Adrenal gland (tissue), 12 donors: ENCODE measurements around the gene DIO2. TPM values are rescaled to one million over a fixed set of nuclear protein-coding genes. Genes with fewer than 3 reads are reported as not detected.

Source experiments
- DNase-seq, 7 donors: peaks; one replicate each; pipeline ENCODE4 v3.0.0-alpha.2; 2019 to 2020
- H3K27ac ChIP-seq, 5 donors: fragments of 200-600 bp; sonication (generic) in 4 of 5; 1 replicate in 3 of 5; 2 replicates in 2 of 5; pipeline versions ENCODE4 v1.5.1 to v1.8.0; 2016 to 2020; ENCODE audit warnings: mild to moderate bottlenecking in 1 of 5
- H3K27me3 ChIP-seq: fragments of 200-600 bp; 2 replicates; pipeline ENCODE4 v1.8.0; 2021
- H3K36me3 ChIP-seq, 2 donors: fragments of 200-600 bp; replicated peaks in 1 of 2; 1 replicate in 1 of 2; 2 replicates in 1 of 2; pipeline versions ENCODE4 v1.5.1 to v1.8.0; 2018 to 2022
- H3K4me1 ChIP-seq, 2 donors: fragments of 200-600 bp; replicated peaks in 1 of 2; 1 replicate in 1 of 2; 2 replicates in 1 of 2; pipeline versions ENCODE4 v1.5.1 to v1.8.0; 2018 to 2021
- H3K4me3 ChIP-seq, 4 donors: fragments of 200-600 bp; sonication (generic) in 3 of 4; one replicate each; pipeline ENCODE4 v1.5.1; 2016 to 2018
- H3K9me3 ChIP-seq, 3 donors: fragments of 200-600 bp; sonication (generic) in 1 of 3; replicated peaks in 1 of 3; 1 replicate in 2 of 3; 2 replicates in 1 of 3; pipeline versions ENCODE4 v1.5.1 to v1.8.0; 2016 to 2021
- POLR2A ChIP-seq, 2 donors: fragments of 450-650 bp; IDR thresholded peaks; one replicate each; pipeline ENCODE4 v1.6.1; 2017; ENCODE audit warnings: antibody characterized with exemption in 2 of 2, mild to moderate bottlenecking in 2 of 2, moderate library complexity in 1 of 2
- WGBS, 4 donors: extraction: QIAGEN DNeasy Blood & Tissue Kit in 2 of 4; methylation state at CpG; one replicate each; pipeline versions ENCODE4 v1.1.5 to v1.1.7; 2013 to 2017; 5-methylcytosine and 5-hydroxymethylcytosine counted together
- intact Hi-C, 2 donors: fragments of 100-400 bp; cut with DNase I; formaldehyde crosslinking; loops; one replicate each; pipeline versions ENCODE4 v1.14.1 to v1.15.0; 2022 to 2023
- polyA plus RNA-seq, 3 donors: library from polyadenylated mRNA; stranded (reverse); fragments of 200-250 nt in 2 of 3; fragments of 350-450 nt in 1 of 3; fragmentation: Illumina TruSeq in 1 of 3; extraction: RNeasy Lipid Tissue Mini Kit (QIAGEN cat#74804) in 1 of 3; gene quantifications; one replicate each; pipeline ENCODE4 v1.2.3, GENCODE V29; 2013 to 2014
- total RNA-seq, 9 donors: library from RNA; depleted of rRNA in 4 of 9; stranded (reverse); fragments of >200 nt in 4 of 9; fragments of 120-200 nt in 1 of 9; fragmentation: NEBNext Ultra II Directional in 1 of 9; extraction: Animal tissue kit (Norgen Biotek cat#: 25700) in 1 of 9; gene quantifications; one replicate each; pipeline versions ENCODE4 v1.1.0 to v1.2.4, GENCODE V29; 2013 to 2023
- TF ChIP-seq, protein P1 (sequence below), 6 experiments: fragments of 450-650 bp in 4 of 6; fragments of 200-600 bp in 2 of 6; sonication (generic) in 1 of 6; IDR thresholded peaks; 1 replicate in 5 of 6; 2 replicates in 1 of 6; pipeline versions ENCODE4 v1.5.1 to v1.8.0; 2016 to 2021; ENCODE audit warnings: antibody characterized with exemption in 6 of 6, mild to moderate bottlenecking in 2 of 6, moderate library complexity in 1 of 6
- donor health status: healthy with polysubstance abuse.
- donor health status: Bipolar disorder and iron deficiency.
- donor health status: DM: yes; HTN: yes; CAD: no.
- donor health status: DM: no; HTN: no; CAD: no.
- donor health status: DM: no; HTN: no; CAD: no.
- donor health status: DM: yes; HTN: yes; CAD: no.

DIO2 gene
- total and polyA plus RNA-seq, 12 donors, result 0.77 to 98.6 (median 2.9) TPM

GRCh38 chr14:80200093-80200492 is 11.2 kb downstream of the DIO2 start:
- Histone ChIP-seq H3K4me3 (no peak overlapping the region), H3K9me3 (no peaks in the 10 kb centered on the region), H3K4me1 (no peaks in the 10 kb centered on the region), H3K36me3 (no peaks in the 10 kb centered on the region), H3K27ac (no peak overlapping the region), H3K27me3 (no peaks in the 10 kb centered on the region)
- no peak for DNase-seq
- 74 to 79% (median 77%) methylated on average over 4 of the region's 4 CpGs for WGBS, 4 donors
- intact Hi-C loops, result no loop called here
- TF ChIP-seq, protein P1, sequence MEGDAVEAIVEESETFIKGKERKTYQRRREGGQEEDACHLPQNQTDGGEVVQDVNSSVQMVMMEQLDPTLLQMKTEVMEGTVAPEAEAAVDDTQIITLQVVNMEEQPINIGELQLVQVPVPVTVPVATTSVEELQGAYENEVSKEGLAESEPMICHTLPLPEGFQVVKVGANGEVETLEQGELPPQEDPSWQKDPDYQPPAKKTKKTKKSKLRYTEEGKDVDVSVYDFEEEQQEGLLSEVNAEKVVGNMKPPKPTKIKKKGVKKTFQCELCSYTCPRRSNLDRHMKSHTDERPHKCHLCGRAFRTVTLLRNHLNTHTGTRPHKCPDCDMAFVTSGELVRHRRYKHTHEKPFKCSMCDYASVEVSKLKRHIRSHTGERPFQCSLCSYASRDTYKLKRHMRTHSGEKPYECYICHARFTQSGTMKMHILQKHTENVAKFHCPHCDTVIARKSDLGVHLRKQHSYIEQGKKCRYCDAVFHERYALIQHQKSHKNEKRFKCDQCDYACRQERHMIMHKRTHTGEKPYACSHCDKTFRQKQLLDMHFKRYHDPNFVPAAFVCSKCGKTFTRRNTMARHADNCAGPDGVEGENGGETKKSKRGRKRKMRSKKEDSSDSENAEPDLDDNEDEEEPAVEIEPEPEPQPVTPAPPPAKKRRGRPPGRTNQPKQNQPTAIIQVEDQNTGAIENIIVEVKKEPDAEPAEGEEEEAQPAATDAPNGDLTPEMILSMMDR (IDR thresholded peaks at IDR 0.05), result no peak
- no peak for TF ChIP-seq POLR2A (IDR thresholded peaks at IDR 0.05)

- Histone ChIP-seq H3K4me1 (no peaks in the 10 kb centered on the region), H3K27ac (no peak overlapping the region), H3K4me3 (no peak overlapping the region), H3K27me3 (no peaks in the 10 kb centered on the region), H3K36me3 (no peaks in the 10 kb centered on the region), H3K9me3 (no peaks in the 10 kb centered on the region)
- intact Hi-C loops, result no loop called here
- no peak for DNase-seq
- 83 to 97% (median 90%) methylated on average over 6 of the region's 6 CpGs for WGBS, 4 donors
- no peak for TF ChIP-seq POLR2A (IDR thresholded peaks at IDR 0.05)
- TF ChIP-seq, protein P1 (IDR thresholded peaks at IDR 0.05), result no peak
Measured at GRCh38 chr14:80188571-80188970, 22.7 kb downstream of the DIO2 start.

DNA sequence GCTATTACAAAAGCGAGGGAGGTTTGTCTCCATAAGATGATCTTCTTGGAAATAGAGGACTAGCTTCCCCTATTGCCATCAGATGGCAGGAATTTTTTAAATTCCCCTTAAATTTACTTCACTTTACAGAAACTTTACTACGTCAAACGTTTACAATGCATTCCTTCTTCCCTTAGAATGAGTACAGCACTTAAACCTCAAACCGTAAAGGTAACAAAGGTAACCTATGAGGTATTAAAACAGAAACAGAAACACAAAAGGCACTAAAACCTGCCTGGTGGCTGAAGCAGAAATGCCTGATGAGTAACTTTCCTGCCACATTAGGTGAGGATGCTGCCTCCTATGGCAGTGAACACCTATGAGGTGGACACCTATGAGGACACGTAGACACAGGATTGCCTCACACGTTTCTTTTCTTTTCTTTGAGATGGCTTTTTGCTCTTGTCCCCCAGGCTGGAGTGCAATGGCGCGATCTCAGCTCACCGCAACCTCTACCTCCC is 25.0 kb downstream of the DIO2 start:
- Histone ChIP-seq H3K9me3 (no peaks in the 10 kb centered on the region), H3K4me3 (no peak overlapping the region), H3K4me1 (no peaks in the 10 kb centered on the region), H3K36me3 (no peaks in the 10 kb centered on the region), H3K27me3 (no peaks in the 10 kb centered on the region), H3K27ac (no peak overlapping the region)
- intact Hi-C loops, result no loop called here
- TF ChIP-seq, protein P1 (IDR thresholded peaks at IDR 0.05), result no peak
- no peak for TF ChIP-seq POLR2A (IDR thresholded peaks at IDR 0.05)
- 88 to 91% (median 90%) methylated on average over 9 of the region's 9 CpGs for WGBS, 4 donors
- no peak for DNase-seq

GRCh38 chr14:80176893-80177292 is 34.4 kb downstream of the DIO2 start:
- TF ChIP-seq, protein P1 (IDR thresholded peaks at IDR 0.05), result no peak
- TF ChIP-seq POLR2A (IDR thresholded peaks at IDR 0.05), result no peak
- no peak for DNase-seq
- Histone ChIP-seq H3K36me3 (no peaks in the 10 kb centered on the region), H3K4me3 (no peak overlapping the region), H3K27me3 (no peaks in the 10 kb centered on the region), H3K9me3 (no peaks in the 10 kb centered on the region), H3K4me1 (no peaks in the 10 kb centered on the region), H3K27ac (no peak overlapping the region)
- intact Hi-C loops, result no loop called here
